GM18870 (cell line): ENCODE results near the gene IL6R.
"Not testable (repeated sequence)": the region's sequence is repeated elsewhere in the genome, so short reads cannot be mapped to it uniquely, and the experiment has no call there.

Experiments used
- ATAC-seq: cut with Tn5 transposase; IDR thresholded peaks from one replicate; pipeline ENCODE4 v1.9.1; 2021; ENCODE audit warnings: moderate library complexity; ENCODE audit not compliant: unreplicated experiment

Gene IL6R

GRCh38 chr1:154404984-154405746 lies at the start of gene IL6R:
IL6R (plus strand) TSS chr1:154405343; CDS start chr1:154405630, 287 bp downstream.
- no peak for ATAC-seq

- ATAC-seq, result no peak
Observed at GRCh38 chr1:154358519-154358918, 46.6 kb upstream of the IL6R start.

- no peak for ATAC-seq
Observed at GRCh38 chr1:154360288-154360687, 44.9 kb upstream of the IL6R start.

GRCh38 chr1:154360881-154361280 lies 44.3 kb upstream of the IL6R start:
- ATAC-seq, result not testable (repeated sequence)

GRCh38 chr1:154361357-154361756 lies 43.8 kb upstream of the IL6R start:
- ATAC-seq, result no peak

- no peak for ATAC-seq
Observed at GRCh38 chr1:154371436-154371835, 33.7 kb upstream of the IL6R start.

GRCh38 chr1:154373777-154374357 lies 31.3 kb upstream of the IL6R start:
- not testable (repeated sequence) for ATAC-seq

GRCh38 chr1:154379301-154379700 lies 25.8 kb upstream of the IL6R start:
- ATAC-seq, result no peak

- ATAC-seq, result no peak
Observed at GRCh38 chr1:154384650-154385489, 20.3 kb upstream of the IL6R start.

GRCh38 chr1:154386643-154387352 lies 18.3 kb upstream of the IL6R start:
- ATAC-seq, result no peak

GRCh38 chr1:154391086-154391770 lies 13.9 kb upstream of the IL6R start:
- ATAC-seq, result no peak

- ATAC-seq, result no peak
Observed at GRCh38 chr1:154398141-154398540, 7.0 kb upstream of the IL6R start.

GRCh38 chr1:154398678-154399077 lies 6.5 kb upstream of the IL6R start:
- ATAC-seq, result no peak

GRCh38 chr1:154400381-154400801 lies 4.8 kb upstream of the IL6R start:
- ATAC-seq, result no peak

GRCh38 chr1:154402409-154402921 lies 2.7 kb upstream of the IL6R start:
- no peak for ATAC-seq

- no peak for ATAC-seq
Observed at GRCh38 chr1:154403261-154403943, 1.7 kb upstream of the IL6R start.

GRCh38 chr1:154403983-154404382 lies 1.2 kb upstream of the IL6R start:
- ATAC-seq, result no peak

- ATAC-seq, result no peak
Observed at GRCh38 chr1:154404511-154404931, 622 bp upstream of the IL6R start.

- no peak for ATAC-seq
Observed at GRCh38 chr1:154405747-154406571, 816 bp downstream of the IL6R start.
